ENCODE data around the gene PRR13. TPM values are rescaled to one million over a fixed set of nuclear protein-coding genes. Genes with fewer than 3 reads are reported as not detected.

Gene PRR13
- total RNA-seq, 2 experiments from 2014 or later: 83.9 to 230 TPM

DNA sequence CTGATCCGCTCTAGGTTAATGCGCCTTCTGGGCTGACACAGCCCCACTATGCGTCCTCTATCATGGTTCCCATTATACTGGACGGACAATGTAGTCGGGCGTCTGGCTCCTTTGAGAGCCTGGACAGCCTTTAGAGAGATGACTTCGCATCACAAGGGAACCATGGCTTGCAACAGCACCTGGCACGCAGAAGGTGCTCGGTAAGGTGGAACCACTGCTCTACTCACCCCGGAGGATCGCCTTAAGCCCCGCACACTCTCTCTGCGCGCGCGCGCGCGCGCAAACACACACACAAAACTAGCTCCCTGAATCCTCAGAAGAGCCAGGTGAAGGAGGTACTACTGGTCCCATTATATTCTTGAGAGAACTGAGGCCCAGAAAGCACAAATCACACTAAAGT, 50.7 kb downstream of the PRR13 start:
- Histone ChIP-seq H3K4me3 (ENCODE audit: low read depth, low read length, poor library complexity, severe bottlenecking) (peak overlapping the region; percentile 69), H3K79me2 (ENCODE audit: insufficient read depth, low read depth, low read length) (no peaks in the 10 kb centered on the region), H3K4me2 (ENCODE audit: low read length) (peak overlapping the region; percentile 86), H4K20me1 (ENCODE audit: insufficient read depth, low read length) (no peaks in the 10 kb centered on the region), H3K27ac (ENCODE audit: low read depth, low read length, poor library complexity, severe bottlenecking) (no peak overlapping the region), H3K9me2 (ENCODE audit: insufficient read depth, low read length) (no peaks in the 10 kb centered on the region), H3K9me3 (ENCODE audit: low read length) (no peaks in the 10 kb centered on the region), H2AFZ (ENCODE audit: low read length) (no peak overlapping the region), H3K36me3 (ENCODE audit: insufficient read depth, low read length) (peaks cover 10% of the 10 kb centered on the region; the same call in 1 of the 2 replicates), H3K4me1 (ENCODE audit: insufficient read depth, low read length, poor library complexity, severe bottlenecking) (peaks cover 38% of the 10 kb centered on the region)
- intact Hi-C loops (cut with micrococcal nuclease; ENCODE audit: unreplicated experiment): no loop called here
- TF ChIP-seq CTCF (conservative IDR thresholded peaks at IDR 0.05; ENCODE audit: low read length): no peak
- no peak for TF ChIP-seq EZH2phosphoT487 (IDR thresholded peaks at IDR 0.05; ENCODE audit: borderline replicate concordance, low read depth, low read length)
- ChIA-PET POLR2A (interaction anchor here (0.6 to 1.9 kb wide), 5 partner anchors 8 to 470 kb away, joined by 3 to 7 read pairs (median 3); partner anchors contain the start of gene TARBP2), CTCF (ENCODE audit: unreplicated experiment) (interaction anchor here (1.0 kb wide), 1 partner anchor 9 kb away, joined by 3 read pairs; the partner anchor contains the start of gene TARBP2)
- DNase-seq (ENCODE audit: low spot score): no peak
- BruUV-seq (replicated peaks): no TSS peak

DNA sequence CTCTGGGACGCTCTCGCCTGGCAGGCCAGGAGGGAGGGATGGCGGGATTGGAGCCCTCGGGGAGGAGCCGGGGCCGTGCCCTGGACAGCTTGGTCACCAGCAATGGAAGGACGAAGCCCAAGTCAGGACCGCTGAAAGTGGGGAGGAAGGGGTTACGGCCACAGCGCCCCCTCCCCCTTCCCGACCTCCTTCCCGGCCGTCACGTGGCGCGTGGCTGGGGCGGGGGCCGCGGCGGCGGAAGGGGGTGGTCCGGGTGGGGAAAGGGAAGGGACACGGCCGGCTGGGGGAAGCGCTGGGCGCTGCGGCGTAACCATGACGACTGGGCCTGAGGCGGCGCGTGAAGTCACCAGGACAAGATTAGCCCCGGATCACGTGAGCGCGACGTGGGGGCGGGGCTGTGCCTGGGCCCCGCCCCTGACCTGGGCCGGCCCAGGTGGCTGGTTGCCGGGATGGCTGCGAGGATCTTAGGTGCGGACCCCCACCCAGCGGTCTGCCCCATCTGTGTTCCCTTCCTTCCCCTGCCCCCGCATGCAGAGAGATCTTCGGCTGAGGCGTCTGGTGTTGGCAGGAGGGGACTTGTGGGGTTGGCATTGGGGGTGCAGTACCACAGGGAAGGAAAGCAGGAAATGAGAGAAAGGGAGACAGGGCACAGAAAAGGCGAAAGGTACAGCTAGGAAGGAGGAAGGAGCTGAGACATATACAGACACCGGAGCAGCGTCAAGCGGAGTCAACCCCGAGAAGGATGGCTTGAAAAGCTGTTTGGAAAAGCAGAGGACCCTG, 51.5 kb downstream of the PRR13 start:
- Histone ChIP-seq H3K9me3 (ENCODE audit: low read length) (no peaks in the 10 kb centered on the region), H2AFZ (ENCODE audit: low read length) (peak overlapping the region; percentile 61; the same call in 1 of the 2 replicates), H4K20me1 (ENCODE audit: insufficient read depth, low read length) (no peaks in the 10 kb centered on the region), H3K4me3 (ENCODE audit: low read depth, low read length, poor library complexity, severe bottlenecking) (peak overlapping the region; percentile 69), H3K4me1 (ENCODE audit: insufficient read depth, low read length, poor library complexity, severe bottlenecking) (peaks cover 46% of the 10 kb centered on the region), H3K36me3 (ENCODE audit: insufficient read depth, low read length) (peaks cover 1% of the 10 kb centered on the region; the same call in 1 of the 2 replicates), H3K27ac (ENCODE audit: low read depth, low read length, poor library complexity, severe bottlenecking) (peak overlapping the region; percentile 58), H3K4me2 (ENCODE audit: low read length) (peak overlapping the region; percentile 86), H3K79me2 (ENCODE audit: insufficient read depth, low read depth, low read length) (peaks cover 1% of the 10 kb centered on the region; the same call in 1 of the 2 replicates), H3K9me2 (ENCODE audit: insufficient read depth, low read length) (no peaks in the 10 kb centered on the region)
- peak; percentile 28 for TF ChIP-seq CTCF (conservative IDR thresholded peaks at IDR 0.05; ENCODE audit: low read length)
- TF ChIP-seq EZH2phosphoT487 (IDR thresholded peaks at IDR 0.05; ENCODE audit: borderline replicate concordance, low read depth, low read length): no peak
- no TSS peak for BruUV-seq (replicated peaks)
- intact Hi-C loops (cut with micrococcal nuclease; ENCODE audit: unreplicated experiment): no loop called here
- ChIA-PET POLR2A (interaction anchor here (0.5 to 1.7 kb wide), 9 partner anchors 9 to 1813 kb away, joined by 3 to 15 read pairs (median 5); partner anchors contain the start of genes AAAS and SP1), CTCF (ENCODE audit: unreplicated experiment) (interaction anchor here (0.6 to 1.0 kb wide), 2 partner anchors 140 to 418 kb away, joined by 3 read pairs; no protein-coding TSS in a partner anchor)
- DNase-seq (ENCODE audit: low spot score): peak; percentile 90
